ENCODE data around the gene VPS35. TPM values are rescaled to one million over a fixed set of nuclear protein-coding genes. Genes with fewer than 3 reads are reported as not detected.

Gene VPS35
- polyA plus RNA-seq, 1 donor from 2014 or later = 155 TPM

DNA sequence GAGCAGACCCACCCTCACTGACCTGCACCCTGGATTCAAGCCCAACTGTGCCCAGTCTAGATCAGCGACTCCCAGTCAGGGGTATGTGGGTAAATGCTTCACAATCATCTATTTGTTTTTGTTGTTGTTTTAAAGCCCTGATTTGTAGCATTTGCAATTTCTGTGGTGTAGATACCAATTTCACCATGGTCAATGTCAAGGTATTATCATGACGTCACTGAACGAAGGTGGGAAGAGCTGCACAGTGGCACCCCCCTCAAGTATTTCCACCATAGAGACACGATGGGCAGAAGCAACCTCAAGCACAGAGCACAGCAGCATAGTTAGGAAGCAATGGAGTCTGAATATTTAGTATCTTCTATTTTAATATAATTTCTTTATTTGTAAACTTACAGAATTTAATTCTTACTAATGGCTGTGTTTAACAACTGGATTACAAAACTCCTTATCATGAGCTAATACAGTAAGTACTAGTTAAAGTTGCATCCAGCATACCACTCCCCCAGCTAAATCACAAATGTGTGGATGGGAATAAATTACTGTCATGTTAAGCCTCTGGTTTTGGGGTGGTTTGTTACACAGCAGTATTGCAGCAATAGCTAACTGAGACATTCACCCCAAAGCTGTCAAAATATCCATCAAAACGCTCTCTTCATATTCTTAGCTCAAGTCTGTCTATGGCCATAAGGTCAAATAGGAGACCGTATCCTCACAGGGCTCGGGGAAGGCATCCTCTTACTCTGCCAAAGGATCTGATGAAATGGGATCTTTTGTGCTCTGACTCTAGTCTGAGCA is 26.0 kb upstream of the VPS35 start:
- H4K20me1 ChIP-seq (ENCODE audit: insufficient read depth) = no peaks in the 10 kb centered on the region
- no peak overlapping the region for H3K4me3 ChIP-seq (ENCODE audit: low read length)
- TF ChIP-seq EP300 (conservative IDR thresholded peaks at IDR 0.05; ENCODE audit: poor library complexity, severe bottlenecking) = no peak
- no peak for TF ChIP-seq MXI1 (conservative IDR thresholded peaks at IDR 0.05; ENCODE audit: poor library complexity, severe bottlenecking)
- no peak for TF ChIP-seq RAD21 (conservative IDR thresholded peaks at IDR 0.05)
- no peak for TF ChIP-seq CTCF (IDR thresholded peaks at IDR 0.05; ENCODE audit: poor library complexity, severe bottlenecking)
- TF ChIP-seq EZH2 (IDR thresholded peaks at IDR 0.05; ENCODE audit: borderline replicate concordance, insufficient read depth, low read length, poor library complexity, severe bottlenecking) = no peak
- no peak for TF ChIP-seq SMC3 (conservative IDR thresholded peaks at IDR 0.05; ENCODE audit: poor library complexity)
- TF ChIP-seq POLR2AphosphoS5 (IDR thresholded peaks at IDR 0.05) = no peak
- no peak for TF ChIP-seq TAF1 (IDR thresholded peaks at IDR 0.05; ENCODE audit: low read depth)
- TF ChIP-seq, protein P1, sequence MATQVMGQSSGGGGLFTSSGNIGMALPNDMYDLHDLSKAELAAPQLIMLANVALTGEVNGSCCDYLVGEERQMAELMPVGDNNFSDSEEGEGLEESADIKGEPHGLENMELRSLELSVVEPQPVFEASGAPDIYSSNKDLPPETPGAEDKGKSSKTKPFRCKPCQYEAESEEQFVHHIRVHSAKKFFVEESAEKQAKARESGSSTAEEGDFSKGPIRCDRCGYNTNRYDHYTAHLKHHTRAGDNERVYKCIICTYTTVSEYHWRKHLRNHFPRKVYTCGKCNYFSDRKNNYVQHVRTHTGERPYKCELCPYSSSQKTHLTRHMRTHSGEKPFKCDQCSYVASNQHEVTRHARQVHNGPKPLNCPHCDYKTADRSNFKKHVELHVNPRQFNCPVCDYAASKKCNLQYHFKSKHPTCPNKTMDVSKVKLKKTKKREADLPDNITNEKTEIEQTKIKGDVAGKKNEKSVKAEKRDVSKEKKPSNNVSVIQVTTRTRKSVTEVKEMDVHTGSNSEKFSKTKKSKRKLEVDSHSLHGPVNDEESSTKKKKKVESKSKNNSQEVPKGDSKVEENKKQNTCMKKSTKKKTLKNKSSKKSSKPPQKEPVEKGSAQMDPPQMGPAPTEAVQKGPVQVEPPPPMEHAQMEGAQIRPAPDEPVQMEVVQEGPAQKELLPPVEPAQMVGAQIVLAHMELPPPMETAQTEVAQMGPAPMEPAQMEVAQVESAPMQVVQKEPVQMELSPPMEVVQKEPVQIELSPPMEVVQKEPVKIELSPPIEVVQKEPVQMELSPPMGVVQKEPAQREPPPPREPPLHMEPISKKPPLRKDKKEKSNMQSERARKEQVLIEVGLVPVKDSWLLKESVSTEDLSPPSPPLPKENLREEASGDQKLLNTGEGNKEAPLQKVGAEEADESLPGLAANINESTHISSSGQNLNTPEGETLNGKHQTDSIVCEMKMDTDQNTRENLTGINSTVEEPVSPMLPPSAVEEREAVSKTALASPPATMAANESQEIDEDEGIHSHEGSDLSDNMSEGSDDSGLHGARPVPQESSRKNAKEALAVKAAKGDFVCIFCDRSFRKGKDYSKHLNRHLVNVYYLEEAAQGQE (IDR thresholded peaks at IDR 0.05; ENCODE audit: borderline replicate concordance) = no peak
- H3K4me2 ChIP-seq (ENCODE audit: low read length) = no peak overlapping the region
- H3K27ac ChIP-seq (ENCODE audit: low read length) = no peak overlapping the region
- no peak overlapping the region for H2AFZ ChIP-seq (ENCODE audit: low read depth, low read length)
- H3K79me2 ChIP-seq (replicated peaks; ENCODE audit: insufficient read depth, low read length) = no peaks in the 10 kb centered on the region
- H3K36me3 ChIP-seq (ENCODE audit: insufficient read depth, low read length) = no peaks in the 10 kb centered on the region
- no peak overlapping the region for H3K9ac ChIP-seq (ENCODE audit: low read length)
- no peaks in the 10 kb centered on the region for H3K9me2 ChIP-seq (ENCODE audit: insufficient read depth, low read length)
- no peaks in the 10 kb centered on the region for H3K9me3 ChIP-seq (ENCODE audit: low read length)
- H3K27me3 ChIP-seq (ENCODE audit: insufficient read depth, low read depth, low read length) = no peaks in the 10 kb centered on the region
- no peaks in the 10 kb centered on the region for H3F3A ChIP-seq (ENCODE audit: insufficient read depth, low read length, poor library complexity, severe bottlenecking)

- H3K9me3 ChIP-seq (ENCODE audit: low read length) = no peaks in the 10 kb centered on the region
- no peaks in the 10 kb centered on the region for H3K27me3 ChIP-seq (ENCODE audit: insufficient read depth, low read depth, low read length)
- no peak overlapping the region for H3K4me2 ChIP-seq (ENCODE audit: low read length)
- H3K79me2 ChIP-seq (replicated peaks; ENCODE audit: insufficient read depth, low read length) = no peaks in the 10 kb centered on the region
- H2AFZ ChIP-seq (ENCODE audit: low read depth, low read length) = no peak overlapping the region
- no peaks in the 10 kb centered on the region for H3K9me2 ChIP-seq (ENCODE audit: insufficient read depth, low read length)
- TF ChIP-seq EP300 (conservative IDR thresholded peaks at IDR 0.05; ENCODE audit: poor library complexity, severe bottlenecking) (no peak), EZH2 (IDR thresholded peaks at IDR 0.05; ENCODE audit: borderline replicate concordance, insufficient read depth, low read length, poor library complexity, severe bottlenecking) (no peak), RAD21 (conservative IDR thresholded peaks at IDR 0.05) (no peak), TAF1 (IDR thresholded peaks at IDR 0.05; ENCODE audit: low read depth) (no peak), CTCF (IDR thresholded peaks at IDR 0.05; ENCODE audit: poor library complexity, severe bottlenecking) (no peak), POLR2AphosphoS5 (IDR thresholded peaks at IDR 0.05) (no peak), MXI1 (conservative IDR thresholded peaks at IDR 0.05; ENCODE audit: poor library complexity, severe bottlenecking) (no peak), SMC3 (conservative IDR thresholded peaks at IDR 0.05; ENCODE audit: poor library complexity) (no peak)
- TF ChIP-seq, protein P1 (IDR thresholded peaks at IDR 0.05; ENCODE audit: borderline replicate concordance) = no peak
- H4K20me1 ChIP-seq (ENCODE audit: insufficient read depth) = no peaks in the 10 kb centered on the region
- H3K4me3 ChIP-seq (ENCODE audit: low read length) = no peak overlapping the region
- H3K9ac ChIP-seq (ENCODE audit: low read length) = no peak overlapping the region
- no peaks in the 10 kb centered on the region for H3K36me3 ChIP-seq (ENCODE audit: insufficient read depth, low read length)
- H3F3A ChIP-seq (ENCODE audit: insufficient read depth, low read length, poor library complexity, severe bottlenecking) = no peaks in the 10 kb centered on the region
- H3K27ac ChIP-seq (ENCODE audit: low read length) = no peak overlapping the region
Measured at GRCh38 chr16:46713634-46714033, 24.7 kb upstream of the VPS35 start.
